Breast epithelium (tissue), 4 donors: Measurements from ENCODE around the gene PER2. TPM values are rescaled to one million over a fixed set of nuclear protein-coding genes. Genes with fewer than 3 reads are reported as not detected.
"Not testable (repeated sequence)": the region's sequence is repeated elsewhere in the genome, so short reads cannot be mapped to it uniquely, and the experiment has no call there.

ENCODE experiments used
- DNase-seq, 2 donors: peaks; one replicate each; pipeline ENCODE4 v3.0.0-alpha.2; 2019; ENCODE audit warnings: low spot score in 2 of 2
- H3K27ac ChIP-seq, 2 donors: fragments of 200-600 bp; sonication (generic) in 1 of 2; one replicate each; pipeline ENCODE4 v1.5.1; 2016 to 2019; ENCODE audit warnings: mild to moderate bottlenecking in 1 of 2
- H3K27me3 ChIP-seq, 2 donors: fragments of 200-600 bp; sonication (generic) in 1 of 2; one replicate each; pipeline versions ENCODE4 v1.5.1 to v1.6.0; 2017 to 2019; ENCODE audit warnings: control low read depth in 1 of 2, mild to moderate bottlenecking in 1 of 2
- H3K36me3 ChIP-seq: fragments of 200-600 bp; one replicate; pipeline ENCODE4 v1.5.1; 2019
- H3K4me1 ChIP-seq, 2 donors: fragments of 200-600 bp; sonication (generic); one replicate each; pipeline ENCODE4 v1.5.1; 2016 to 2019; ENCODE audit warnings: control low read depth in 1 of 2
- H3K4me3 ChIP-seq, 3 donors: fragments of 200-600 bp; sonication (generic); 1 replicate in 2 of 3; 2 replicates in 1 of 3; pipeline ENCODE4 v1.5.1; 2016 to 2019; ENCODE audit warnings: mild to moderate bottlenecking in 3 of 3, moderate library complexity in 2 of 3
- H3K9me3 ChIP-seq, 2 donors: fragments of 200-600 bp; sonication (generic) in 1 of 2; one replicate each; pipeline ENCODE4 v1.5.1; 2016 to 2019; ENCODE audit warnings: control low read depth in 1 of 2
- POLR2A ChIP-seq: fragments of 450-650 bp; IDR thresholded peaks from one replicate; pipeline ENCODE4 v1.6.1; 2016; ENCODE audit warnings: antibody characterized with exemption, mild to moderate bottlenecking, moderate library complexity
- POLR2AphosphoS5 ChIP-seq, 3 donors: sonication (generic); formaldehyde crosslinking; IDR thresholded peaks; one replicate each; pipeline ENCODE4 v1.6.1; 2017; ENCODE audit warnings: antibody characterized with exemption in 3 of 3
- intact Hi-C: fragments of 100-400 bp; cut with DNase I; formaldehyde crosslinking; loops from one replicate; pipeline ENCODE4 v1.15.1; 2023; ENCODE audit warnings: low total_unique reads
- total RNA-seq, 3 donors: library from RNA; depleted of rRNA; stranded (reverse); fragments of >200 nt; gene quantifications; one replicate each; pipeline ENCODE4 v1.1.0, GENCODE V29; 2016
- TF ChIP-seq, protein P1 (sequence below), 3 donors: fragments of 450-650 bp; IDR thresholded peaks; one replicate each; pipeline ENCODE4 v1.5.1; 2016 to 2017; ENCODE audit warnings: antibody characterized with exemption in 3 of 3, mild to moderate bottlenecking in 3 of 3, moderate library complexity in 3 of 3

Gene PER2
- total RNA-seq, 3 donors from 2014 or later = 14.1 to 29.7 (median 16.1) TPM

GRCh38 chr2:238278626-238279323, 9.6 kb downstream of the PER2 start:
- no peak for DNase-seq
- Histone ChIP-seq H3K36me3 (peaks cover 6% of the 10 kb centered on the region), H3K9me3 (no peaks in the 10 kb centered on the region), H3K27ac (peak overlapping the region in 1 of 2 donors; percentile 8), H3K4me1 (peaks cover 10 to 14% of the 10 kb centered on the region in 2 donors), H3K27me3 (no peaks in the 10 kb centered on the region), H3K4me3 (no peak overlapping the region)
- intact Hi-C loops = no loop called here
- no peak for TF ChIP-seq POLR2AphosphoS5 (IDR thresholded peaks at IDR 0.05)
- TF ChIP-seq POLR2A = no peak
- TF ChIP-seq, protein P1, sequence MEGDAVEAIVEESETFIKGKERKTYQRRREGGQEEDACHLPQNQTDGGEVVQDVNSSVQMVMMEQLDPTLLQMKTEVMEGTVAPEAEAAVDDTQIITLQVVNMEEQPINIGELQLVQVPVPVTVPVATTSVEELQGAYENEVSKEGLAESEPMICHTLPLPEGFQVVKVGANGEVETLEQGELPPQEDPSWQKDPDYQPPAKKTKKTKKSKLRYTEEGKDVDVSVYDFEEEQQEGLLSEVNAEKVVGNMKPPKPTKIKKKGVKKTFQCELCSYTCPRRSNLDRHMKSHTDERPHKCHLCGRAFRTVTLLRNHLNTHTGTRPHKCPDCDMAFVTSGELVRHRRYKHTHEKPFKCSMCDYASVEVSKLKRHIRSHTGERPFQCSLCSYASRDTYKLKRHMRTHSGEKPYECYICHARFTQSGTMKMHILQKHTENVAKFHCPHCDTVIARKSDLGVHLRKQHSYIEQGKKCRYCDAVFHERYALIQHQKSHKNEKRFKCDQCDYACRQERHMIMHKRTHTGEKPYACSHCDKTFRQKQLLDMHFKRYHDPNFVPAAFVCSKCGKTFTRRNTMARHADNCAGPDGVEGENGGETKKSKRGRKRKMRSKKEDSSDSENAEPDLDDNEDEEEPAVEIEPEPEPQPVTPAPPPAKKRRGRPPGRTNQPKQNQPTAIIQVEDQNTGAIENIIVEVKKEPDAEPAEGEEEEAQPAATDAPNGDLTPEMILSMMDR (IDR thresholded peaks at IDR 0.05) = no peak

DNA sequence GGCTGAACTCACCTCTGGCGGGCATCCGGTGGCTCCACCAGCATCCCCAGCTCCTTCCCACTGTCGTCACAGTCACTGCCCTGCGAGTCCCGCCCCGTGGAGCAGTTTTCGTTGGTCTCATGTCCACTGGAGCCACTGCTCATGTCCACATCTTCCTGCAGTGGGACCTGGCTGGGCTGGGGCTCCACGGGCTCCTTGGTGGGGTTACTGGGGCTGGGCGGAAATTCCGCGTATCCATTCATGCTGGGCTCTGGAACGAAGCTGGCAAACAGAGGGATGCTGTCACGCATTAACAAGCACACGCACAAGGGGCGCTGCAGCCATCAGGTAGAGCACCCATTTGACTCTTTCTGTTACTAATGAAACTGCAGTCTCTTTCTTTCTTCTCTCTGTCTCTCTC, 10.7 kb downstream of the PER2 start:
- TF ChIP-seq, protein P1 (IDR thresholded peaks at IDR 0.05) = no peak
- TF ChIP-seq POLR2AphosphoS5 (IDR thresholded peaks at IDR 0.05) (no peak), POLR2A (no peak)
- no peak for DNase-seq
- no peak overlapping the region for H3K4me3 ChIP-seq
- peaks cover 6% of the 10 kb centered on the region for H3K36me3 ChIP-seq
- no peaks in the 10 kb centered on the region for H3K9me3 ChIP-seq
- intact Hi-C loops = no loop called here
- no peak overlapping the region for H3K27ac ChIP-seq
- H3K27me3 ChIP-seq = no peaks in the 10 kb centered on the region
- H3K4me1 ChIP-seq = peaks cover 4 to 5% of the 10 kb centered on the region in 2 donors

DNA sequence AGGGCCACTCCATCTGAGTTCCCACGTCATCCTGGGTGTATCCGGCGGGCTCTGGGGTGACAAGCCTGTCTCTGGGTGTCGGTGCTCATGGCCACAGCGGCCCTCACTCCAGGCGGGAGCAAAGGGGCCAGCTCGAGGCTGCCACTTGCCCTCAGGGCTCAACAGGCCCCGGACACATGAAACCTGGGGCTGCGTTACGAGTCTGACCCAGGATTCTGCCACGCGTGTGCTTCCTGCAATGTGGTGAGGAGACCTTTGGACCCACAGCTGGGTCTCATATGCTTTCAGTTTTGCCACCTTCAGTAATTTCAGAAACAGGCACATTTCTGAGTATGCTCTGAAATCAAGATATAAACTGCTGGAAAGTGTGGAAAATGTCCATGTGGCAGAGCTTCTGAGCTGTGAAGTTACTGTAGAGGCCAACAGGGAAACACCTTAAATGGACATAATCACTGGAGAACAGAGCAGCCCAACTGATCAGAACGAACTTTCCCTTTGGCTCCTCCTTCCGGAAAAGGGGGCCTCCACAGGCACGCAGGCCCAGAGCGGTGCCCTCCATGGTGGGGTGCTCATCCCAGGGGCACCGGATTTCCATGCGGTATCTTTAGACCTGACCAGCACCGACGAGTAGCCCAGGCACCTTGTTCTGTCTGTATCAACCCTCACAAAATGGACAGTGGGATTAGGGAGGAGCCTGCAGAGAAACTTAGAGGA, 14.1 kb downstream of the PER2 start:
- no peak overlapping the region for H3K27ac ChIP-seq
- intact Hi-C loops = no loop called here

GRCh38 chr2:238273433-238273832, 15.0 kb downstream of the PER2 start:
- H3K9me3 ChIP-seq, H3K27ac ChIP-seq, H3K4me1 ChIP-seq, DNase-seq, intact Hi-C loops, H3K4me3 ChIP-seq, H3K27me3 ChIP-seq, H3K36me3 ChIP-seq: not testable (repeated sequence)

More for the DNA sequence above, 14.1 kb downstream of the PER2 start:
- no peak for DNase-seq
- Histone ChIP-seq H3K9me3 (no peaks in the 10 kb centered on the region), H3K27me3 (no peaks in the 10 kb centered on the region), H3K36me3 (peaks cover 6% of the 10 kb centered on the region), H3K4me3 (no peak overlapping the region), H3K4me1 (peaks cover 0 to 2% of the 10 kb centered on the region in 2 donors)
- TF ChIP-seq, protein P1 (IDR thresholded peaks at IDR 0.05) = no peak
- TF ChIP-seq POLR2A = no peak
- peak in 1 of 3 donors; percentile 34 for TF ChIP-seq POLR2AphosphoS5 (IDR thresholded peaks at IDR 0.05)

- H3K27ac ChIP-seq = no peak overlapping the region
- H3K9me3 ChIP-seq = no peaks in the 10 kb centered on the region
- H3K4me1 ChIP-seq = no peaks in the 10 kb centered on the region
- H3K36me3 ChIP-seq = peaks cover 6% of the 10 kb centered on the region
- no peaks in the 10 kb centered on the region for H3K27me3 ChIP-seq
- TF ChIP-seq POLR2A (no peak), POLR2AphosphoS5 (IDR thresholded peaks at IDR 0.05) (no peak)
- TF ChIP-seq, protein P1 (IDR thresholded peaks at IDR 0.05) = no peak
- no peak for DNase-seq
- intact Hi-C loops = no loop called here
- no peak overlapping the region for H3K4me3 ChIP-seq
Measured at GRCh38 chr2:238272156-238272555, 16.3 kb downstream of the PER2 start.

GRCh38 chr2:238271686-238272085, 16.7 kb downstream of the PER2 start:
- H3K4me1 ChIP-seq, H3K4me3 ChIP-seq, H3K9me3 ChIP-seq, H3K27ac ChIP-seq, H3K36me3 ChIP-seq, intact Hi-C loops, DNase-seq, H3K27me3 ChIP-seq: not testable (repeated sequence)
